Uterus (tissue), 4 donors: Measurements from ENCODE around the gene PREX1. TPM values are rescaled to one million over a fixed set of nuclear protein-coding genes. Genes with fewer than 3 reads are reported as not detected.

Source experiments
- DNase-seq, 2 donors: peaks; one replicate each; pipeline ENCODE4 v3.0.0-alpha.2; 2019 to 2020
- H3K27ac ChIP-seq, 2 donors: fragments of 200-600 bp; sonication (generic); 1 replicate in 1 of 2; 2 replicates in 1 of 2; pipeline ENCODE4 v1.5.1; 2016 to 2018
- H3K27me3 ChIP-seq, 2 donors: fragments of 200-600 bp; sonication (generic); one replicate each; pipeline ENCODE4 v1.5.1; 2018 to 2019; ENCODE audit warnings: control low read depth in 1 of 2
- H3K36me3 ChIP-seq, 2 donors: fragments of 200-600 bp; sonication (generic); one replicate each; pipeline ENCODE4 v1.5.1; 2019; ENCODE audit warnings: control low read depth in 1 of 2
- H3K4me1 ChIP-seq, 2 donors: fragments of 200-600 bp; sonication (generic); one replicate each; pipeline ENCODE4 v1.5.1; 2018 to 2019; ENCODE audit warnings: control low read depth in 1 of 2
- H3K4me3 ChIP-seq, 2 donors: fragments of 200-600 bp; sonication (generic); 1 replicate in 1 of 2; 2 replicates in 1 of 2; pipeline ENCODE4 v1.5.1; 2018 to 2019; ENCODE audit warnings: mild to moderate bottlenecking in 1 of 2
- H3K9me3 ChIP-seq, 2 donors: fragments of 200-600 bp; sonication (generic); one replicate each; pipeline ENCODE4 v1.5.1; 2019; ENCODE audit warnings: control low read depth in 1 of 2
- CTCF ChIP-seq, 4 experiments: fragments of 200-600 bp in 2 of 4; fragments of 450-650 bp in 2 of 4; sonication (generic) in 2 of 4; IDR thresholded peaks; one replicate each; pipeline ENCODE4 v1.5.1; 2016 to 2019; ENCODE audit warnings: antibody characterized with exemption in 4 of 4, mild to moderate bottlenecking in 2 of 4, moderate library complexity in 1 of 4
- POLR2A ChIP-seq, 2 donors: fragments of 450-650 bp; IDR thresholded peaks; one replicate each; pipeline ENCODE4 v1.6.1; 2016; ENCODE audit warnings: antibody characterized with exemption in 2 of 2, mild to moderate bottlenecking in 1 of 2, moderate library complexity in 1 of 2
- intact Hi-C: fragments of 100-400 bp; cut with DNase I; formaldehyde crosslinking; loops from one replicate; pipeline ENCODE4 v1.15.1; 2023; ENCODE audit warnings: low total_unique reads
- total RNA-seq, 4 donors: library from RNA; depleted of rRNA in 3 of 4; stranded (reverse); fragments of >200 nt in 3 of 4; gene quantifications; one replicate each; pipeline versions ENCODE4 v1.1.0 to v1.2.4, GENCODE V29; 2014 to 2023
- donor health status: DM: yes; HTN: yes; CAD: no.

Gene PREX1
- total RNA-seq, 4 donors from 2014 or later, result 3.6 to 19.7 (median 11.3) TPM

- Histone ChIP-seq H3K36me3 (no peaks in the 10 kb centered on the region), H3K4me3 (no peak overlapping the region), H3K27me3 (no peaks in the 10 kb centered on the region), H3K9me3 (no peaks in the 10 kb centered on the region), H3K4me1 (no peaks in the 10 kb centered on the region), H3K27ac (no peak overlapping the region)
- intact Hi-C loops, result no loop called here
- TF ChIP-seq CTCF (IDR thresholded peaks at IDR 0.05), result no peak
- TF ChIP-seq POLR2A (IDR thresholded peaks at IDR 0.05), result no peak
- no peak for DNase-seq
These were observed 87.5 kb downstream of the PREX1 start for GRCh38 chr20:48740292-48740649.

GRCh38 chr20:48739395-48740291, 88.2 kb downstream of the PREX1 start:
- intact Hi-C loops, result no loop called here
- Histone ChIP-seq H3K27ac (no peak overlapping the region), H3K4me1 (no peaks in the 10 kb centered on the region), H3K9me3 (no peaks in the 10 kb centered on the region), H3K27me3 (no peaks in the 10 kb centered on the region), H3K36me3 (no peaks in the 10 kb centered on the region), H3K4me3 (no peak overlapping the region)
- TF ChIP-seq CTCF (IDR thresholded peaks at IDR 0.05), result no peak
- TF ChIP-seq POLR2A (IDR thresholded peaks at IDR 0.05), result no peak
- DNase-seq, result no peak

GRCh38 chr20:48738399-48739304, 89.1 kb downstream of the PREX1 start:
- DNase-seq, result no peak
- Histone ChIP-seq H3K36me3 (no peaks in the 10 kb centered on the region), H3K27ac (no peak overlapping the region), H3K4me3 (no peak overlapping the region), H3K4me1 (no peaks in the 10 kb centered on the region), H3K9me3 (no peaks in the 10 kb centered on the region), H3K27me3 (no peaks in the 10 kb centered on the region)
- intact Hi-C loops, result no loop called here
- TF ChIP-seq POLR2A (IDR thresholded peaks at IDR 0.05) (no peak), CTCF (IDR thresholded peaks at IDR 0.05) (no peak)

GRCh38 chr20:48738094-48738398, 89.8 kb downstream of the PREX1 start:
- no peak for TF ChIP-seq CTCF (IDR thresholded peaks at IDR 0.05)
- no peak for TF ChIP-seq POLR2A (IDR thresholded peaks at IDR 0.05)
- no peak overlapping the region for H3K27ac ChIP-seq
- H3K36me3 ChIP-seq, result no peaks in the 10 kb centered on the region
- no peaks in the 10 kb centered on the region for H3K4me1 ChIP-seq
- no peaks in the 10 kb centered on the region for H3K27me3 ChIP-seq
- H3K4me3 ChIP-seq, result no peak overlapping the region
- H3K9me3 ChIP-seq, result no peaks in the 10 kb centered on the region
- intact Hi-C loops, result no loop called here
- no peak for DNase-seq
